HepG2 (cell line): ENCODE results near the gene CYB5R2. TPM values are rescaled to one million over a fixed set of nuclear protein-coding genes. Genes with fewer than 3 reads are reported as not detected.

Experiments used
- ATAC-seq: fragments of 200-7000 bp; cut with Tn5 transposase; 3 replicates; pipeline ENCODE4 v1.9.1; 2020; ENCODE audit warnings: mild to moderate bottlenecking, moderate library complexity
- Bru-seq: library from RNA; stranded (reverse); fragments of 400-500 nt; gene quantifications from one replicate; lab custom pipeline; 2021; lab: Mats Ljungman, UMichigan
- BruChase-seq, 2 experiments: library from RNA; stranded (reverse); fragments of 400-500 nt; gene quantifications; one replicate each; lab custom pipeline; 2021; lab: Mats Ljungman, UMichigan
- BruUV-seq: library from RNA; stranded (reverse); fragments of 400-500 nt; replicated peaks from 2 replicates; lab custom pipeline; 2021; lab: Mats Ljungman, UMichigan
- CTCF ChIA-PET: fragments of 300-600 bp; formaldehyde crosslinking; extraction: SDS; loops from one replicate; lab custom pipeline; 2021; ENCODE audit warnings: low total read pairs, inconsistent platforms, low intra/inter-chr PET ratio; lab: Yijun Ruan, JAX
- POLR2A ChIA-PET: fragments of 350-600 bp; sonication (Branson Sonifier 250); formaldehyde crosslinking; loops from one replicate; lab custom pipeline; 2020; ENCODE audit warnings: antibody characterized with exemption, inconsistent platforms; lab: Yijun Ruan, JAX
- DNase-seq: peaks from one replicate; pipeline ENCODE4 v3.0.0-alpha.2; 2015; ENCODE audit warnings: low spot score
- FAIRE-seq: peaks from 3 replicates; lab custom pipeline; 2011; peaks lifted over from hg19 to GRCh38; lab: Jason Lieb, UNC
- H2AFZ ChIP-seq: one replicate; pipeline ENCODE4 v1.6.1; 2011; ENCODE audit warnings: low read length, inconsistent platforms
- H3K27ac ChIP-seq: fragments of 300-600 bp; 3 replicates; pipeline ENCODE4 v1.8.0; 2011; ENCODE audit warnings: mixed run types, mild to moderate bottlenecking, mixed read lengths, low read length, inconsistent platforms; ENCODE audit not compliant: insufficient read depth; ENCODE audit errors: extremely low read length
- H3K27me3 ChIP-seq, 2 experiments: fragments of 200-600 bp in 1 of 2; 2 replicates in 1 of 2; 3 replicates in 1 of 2; pipeline versions ENCODE4 v1.6.0 to v1.8.0; 2011; ENCODE audit warnings: low read length in 2 of 2, mild to moderate bottlenecking in 2 of 2, moderate library complexity in 2 of 2, inconsistent platforms in 1 of 2; ENCODE audit not compliant: insufficient read depth in 2 of 2, control insufficient read depth in 1 of 2
- H3K36me3 ChIP-seq, 2 experiments: fragments of 200-600 bp in 1 of 2; replicated peaks in 1 of 2; 2 replicates in 1 of 2; 3 replicates in 1 of 2; pipeline versions ENCODE4 v1.5.1 to v1.8.0; 2011; ENCODE audit warnings: low read length in 2 of 2, inconsistent platforms in 1 of 2; ENCODE audit not compliant: insufficient read depth in 2 of 2, control insufficient read depth in 1 of 2
- H3K4me1 ChIP-seq: 2 replicates; pipeline ENCODE4 v1.5.1; 2012; ENCODE audit warnings: low read length, inconsistent platforms; ENCODE audit not compliant: insufficient read depth
- H3K4me2 ChIP-seq: 2 replicates; pipeline ENCODE4 v1.6.0; 2011; ENCODE audit warnings: low read depth, low read length, inconsistent platforms
- H3K4me3 ChIP-seq, 3 experiments: fragments of 200-600 bp in 1 of 3; sonication (generic), shearing (Covaris generic) in 1 of 3; replicated peaks in 1 of 3; 2 replicates each; pipeline ENCODE4 v1.5.1; 2011 to 2016; ENCODE audit warnings: low read length in 3 of 3, inconsistent platforms in 2 of 3, low read depth in 2 of 3, mild to moderate bottlenecking in 2 of 3, control low read depth in 1 of 3, mixed read lengths in 1 of 3; ENCODE audit not compliant: insufficient read depth in 1 of 3
- H3K79me2 ChIP-seq: one replicate; pipeline ENCODE4 v1.6.1; 2011; ENCODE audit warnings: low read length, inconsistent platforms; ENCODE audit not compliant: insufficient read depth
- H3K9ac ChIP-seq: 2 replicates; pipeline ENCODE4 v1.6.0; 2011; ENCODE audit warnings: mild to moderate bottlenecking, low read depth, low read length, inconsistent platforms; ENCODE audit not compliant: insufficient read depth
- H3K9me3 ChIP-seq: 2 replicates; pipeline ENCODE4 v1.5.1; 2012; ENCODE audit warnings: mild to moderate bottlenecking, low read length
- H4K20me1 ChIP-seq: 2 replicates; pipeline ENCODE4 v1.6.0; 2011; ENCODE audit warnings: inconsistent platforms, mild to moderate bottlenecking, low read length, moderate library complexity; ENCODE audit not compliant: insufficient read depth
- EED ChIP-seq: sonication (generic); formaldehyde crosslinking; IDR thresholded peaks from 2 replicates; pipeline ENCODE4 v1.5.0; 2020; ENCODE audit warnings: mild to moderate bottlenecking, missing genetic modification reagents
- HNF4G ChIP-seq, 2 experiments: sonication (generic) in 1 of 2; formaldehyde crosslinking in 1 of 2; IDR thresholded peaks; 2 replicates each; pipeline versions ENCODE4 v1.4.0 to v1.6.1; 2011 to 2020; ENCODE audit warnings: borderline replicate concordance in 2 of 2, low read depth in 2 of 2, mild to moderate bottlenecking in 2 of 2, low read length in 1 of 2, missing genetic modification reagents in 1 of 2, moderate library complexity in 1 of 2
- NR2F2 ChIP-seq: IDR thresholded peaks from 2 replicates; pipeline ENCODE4 v1.6.1; 2012; ENCODE audit warnings: low read depth, inconsistent platforms, borderline replicate concordance
- ZBTB34 ChIP-seq: sonication (generic); formaldehyde crosslinking; IDR thresholded peaks from 2 replicates; pipeline ENCODE4 v1.8.0; 2022; ENCODE audit warnings: mild to moderate bottlenecking, missing genetic modification reagents
- ZNF687 ChIP-seq: sonication (generic); formaldehyde crosslinking; IDR thresholded peaks from 2 replicates; pipeline ENCODE4 v1.5.1; 2020; ENCODE audit warnings: mild to moderate bottlenecking, missing genetic modification reagents, moderate library complexity
- WGBS: methylation state at CpG from one replicate; pipeline ENCODE4 v1.1.6; 2017; ENCODE audit warnings: low lambda C conversion rate; 5-methylcytosine and 5-hydroxymethylcytosine counted together
- in situ Hi-C: cut with HindIII; loops from 2 replicates; pipeline ENCODE4 v1.10.0; 2017; ENCODE audit warnings: low pct_unique_long_range_greater_than_20kb; ENCODE audit not compliant: extremely low pct_ligation_motif_present
- intact Hi-C: fragments of 100-400 bp; cut with micrococcal nuclease; formaldehyde crosslinking; loops from one replicate; pipeline ENCODE4 v1.10.0; 2022; ENCODE audit not compliant: unreplicated experiment
- long read RNA-seq, 2 experiments: library from RNA in 1 of 2; library from polyadenylated mRNA in 1 of 2; stranded (forward) in 1 of 2; unstranded in 1 of 2; transcript quantifications; one replicate each; pipeline ENCODE4 v2.0.0, GENCODE V29; 2019 to 2022
- polyA minus RNA-seq, 3 experiments: library from RNA; depleted of rRNA, polyadenylated mRNA; stranded (reverse); fragments of >200 nt; gene quantifications; 2 replicates each; pipeline ENCODE4 v1.2.3, GENCODE V29; 2011; ENCODE audit warnings: low replicate concordance in 1 of 3
- polyA plus RNA-seq, 8 experiments: library from polyadenylated mRNA; depleted of rRNA in 3 of 8; stranded (reverse) in 7 of 8; unstranded in 1 of 8; fragments of >200 nt; fragmentation: Illumina TruSeq in 4 of 8; extraction: Trizol in 4 of 8; gene quantifications; 2 replicates each; pipeline versions ENCODE4 v1.2.1 to v1.2.3, GENCODE V29; 2011 to 2016; ENCODE audit warnings: low read depth in 4 of 8, missing spikeins in 1 of 8, mixed read lengths in 1 of 8; ENCODE audit not compliant: insufficient read depth in 1 of 8
- total RNA-seq, 5 experiments: library from RNA; depleted of rRNA; stranded (reverse); fragments of >200 nt; fragmentation: Illumina TruSeq; extraction: Trizol; gene quantifications; 2 replicates each; pipeline ENCODE4 v1.2.3, GENCODE V29; 2016; ENCODE audit warnings: low read depth in 1 of 5

CYB5R2 gene
- 0.51 and 0.53 TPM in 2 replicates for total RNA-seq (2016; rRNA removed; fragmentation: Illumina TruSeq; extraction: Trizol)
- 0.18 and 0.20 TPM in 2 replicates for total RNA-seq (2016; cell fraction: cytosol; rRNA removed; fragmentation: Illumina TruSeq; extraction: Trizol; ENCODE audit: low read depth)
- 0.24 and 0.88 TPM in 2 replicates for total RNA-seq (2016; cell fraction: insoluble cytoplasmic fraction; rRNA removed; fragmentation: Illumina TruSeq; extraction: Trizol)
- total RNA-seq (2016; cell fraction: membrane; rRNA removed; fragmentation: Illumina TruSeq; extraction: Trizol): 0.46 and 0.76 TPM in 2 replicates
- 0.60 and 1.4 TPM in 2 replicates for total RNA-seq (2016; cell fraction: nucleus; rRNA removed; fragmentation: Illumina TruSeq; extraction: Trizol)
- 0.40 and 1.2 TPM in 2 replicates for polyA plus RNA-seq (2011; rRNA removed)
- 0.38 and 0.49 TPM in 2 replicates for polyA plus RNA-seq (2011; cell fraction: cytosol; rRNA removed)
- 0.42 and 1.2 TPM in 2 replicates for polyA plus RNA-seq (2011; cell fraction: nucleus; rRNA removed)
- 0.34 and 0.53 TPM in 2 replicates for polyA plus RNA-seq (2012)
- polyA plus RNA-seq (2016; cell fraction: cytosol; fragmentation: Illumina TruSeq; extraction: Trizol; ENCODE audit: low read depth): 0.32 and 0.83 TPM in 2 replicates
- polyA plus RNA-seq (2016; cell fraction: insoluble cytoplasmic fraction; fragmentation: Illumina TruSeq; extraction: Trizol; ENCODE audit: low read depth): 0.39 and 1.1 TPM in 2 replicates
- polyA plus RNA-seq (2016; cell fraction: membrane; fragmentation: Illumina TruSeq; extraction: Trizol; ENCODE audit: low read depth): 0.48 TPM in 1 of 2 replicates, not detected in the other
- 0.70 and 0.84 TPM in 2 replicates for polyA plus RNA-seq (2016; cell fraction: nucleus; fragmentation: Illumina TruSeq; extraction: Trizol; ENCODE audit: insufficient read depth, low read depth)
- 0.44 TPM in 1 of 2 replicates, not detected in the other for polyA minus RNA-seq (2011; rRNA and poly(A)+ RNA removed; ENCODE audit: low replicate concordance)
- polyA minus RNA-seq (2011; cell fraction: cytosol; rRNA and poly(A)+ RNA removed): 0.79 TPM in 1 of 2 replicates, not detected in the other
- polyA minus RNA-seq (2011; cell fraction: nucleus; rRNA and poly(A)+ RNA removed): under 0.01 and 0.25 TPM in 2 replicates
- Bru-seq, nascent RNA: percentile 18 among the genes with signal in this experiment
- BruChase-seq, experiment 1, labeled RNA remaining after a 6-hour chase: percentile 14 among the genes with signal in this experiment
- percentile 12 among the genes with signal in this experiment for BruChase-seq, experiment 2, labeled RNA remaining after a 2-hour chase
- long read RNA-seq, experiment 1: 0 reads
- long read RNA-seq, experiment 2: 0 reads

GRCh38 chr11:7672960-7673723, at the start of gene CYB5R2:
Gene CYB5R2 (minus strand): TSS chr11:7673500. CDS start chr11:7672825, 675 bp downstream.
- DNase-seq: no peak
- no peak within 1 kb of the TSS for H3K27ac ChIP-seq
- no peak within 1 kb of the TSS for H2AFZ ChIP-seq
- in situ Hi-C loops: no loop called here
- H3K27me3 ChIP-seq: peaks cover 3 to 19% of the 10 kb centered on the region in 2 experiments; a peak in 4 of 5 replicates
- peak within 1 kb of the TSS; percentile 59 for H3K4me2 ChIP-seq
- no TSS peak for BruUV-seq
- POLR2A ChIA-PET: no interaction called here
- H3K79me2 ChIP-seq: no peaks in the 10 kb centered on the region
- H3K9me3 ChIP-seq: no peaks in the 10 kb centered on the region
- H3K4me1 ChIP-seq: peaks cover 22% of the 10 kb centered on the region
- no peaks in the 10 kb centered on the region for H4K20me1 ChIP-seq
- H3K4me3 ChIP-seq: peak within 1 kb of the TSS in 1 of 3 experiments; percentile 43; a peak in 1 of 6 replicates
- intact Hi-C loops: no loop called here
- TF ChIP-seq NR2F2 (no peak), EED (0 out of 2 replicates have a peak, but pooled peaks have one; percentile 32), HNF4G (IDR thresholded peaks at IDR 0.05; ENCODE audit: borderline replicate concordance, low read depth, low read length) (no peak), HNF4G (CRISPR knock-in tag; IDR thresholded peaks at IDR 0.05; ENCODE audit: borderline replicate concordance, low read depth) (no peak), ZBTB34 (no peak), ZNF687 (CRISPR knock-in tag) (0 out of 2 replicates have a peak, but pooled peaks have one; percentile 8)
- CTCF ChIA-PET: no interaction called here
- no peaks in the 10 kb centered on the region for H3K36me3 ChIP-seq
- no peak within 1 kb of the TSS for H3K9ac ChIP-seq
- FAIRE-seq: no peak
- peak; percentile 65 for ATAC-seq
- WGBS: 14% methylated on average over 30 of the region's 40 CpGs
